LNCAP (cell line): Measurements from ENCODE around the gene ATXN7L1.

Experiments used
- CTCF ChIP-seq: fragments of 450-650 bp; IDR thresholded peaks from 2 replicates; pipeline ENCODE4 v1.5.1; 2017; ENCODE audit warnings: mild to moderate bottlenecking

Gene ATXN7L1

DNA sequence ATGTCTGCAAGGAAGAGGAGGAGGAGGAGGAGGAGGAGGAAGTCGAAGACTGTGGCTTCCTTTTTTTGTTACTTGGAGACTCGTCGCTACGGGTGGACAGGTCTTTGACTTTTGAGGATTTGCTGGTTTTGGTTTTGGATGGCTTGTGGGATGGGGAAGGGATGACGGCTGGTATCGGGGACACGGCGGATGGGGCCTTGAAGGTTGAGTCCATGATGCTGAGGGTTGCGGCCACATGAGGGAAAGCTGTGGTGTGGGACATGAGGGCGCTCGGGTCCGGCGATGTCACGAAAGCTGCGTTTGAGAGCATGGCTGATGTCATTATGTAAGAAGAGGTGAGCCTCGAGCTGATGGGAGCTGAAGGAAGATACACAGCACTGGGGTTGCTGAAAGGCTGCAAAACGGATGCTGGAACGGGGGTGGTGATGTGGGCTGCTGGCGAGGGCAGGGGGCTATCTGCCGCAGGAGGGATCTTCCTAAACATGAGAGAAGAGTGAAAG is 262.0 kb downstream of the ATXN7L1 start:
- no peak for TF ChIP-seq CTCF

DNA sequence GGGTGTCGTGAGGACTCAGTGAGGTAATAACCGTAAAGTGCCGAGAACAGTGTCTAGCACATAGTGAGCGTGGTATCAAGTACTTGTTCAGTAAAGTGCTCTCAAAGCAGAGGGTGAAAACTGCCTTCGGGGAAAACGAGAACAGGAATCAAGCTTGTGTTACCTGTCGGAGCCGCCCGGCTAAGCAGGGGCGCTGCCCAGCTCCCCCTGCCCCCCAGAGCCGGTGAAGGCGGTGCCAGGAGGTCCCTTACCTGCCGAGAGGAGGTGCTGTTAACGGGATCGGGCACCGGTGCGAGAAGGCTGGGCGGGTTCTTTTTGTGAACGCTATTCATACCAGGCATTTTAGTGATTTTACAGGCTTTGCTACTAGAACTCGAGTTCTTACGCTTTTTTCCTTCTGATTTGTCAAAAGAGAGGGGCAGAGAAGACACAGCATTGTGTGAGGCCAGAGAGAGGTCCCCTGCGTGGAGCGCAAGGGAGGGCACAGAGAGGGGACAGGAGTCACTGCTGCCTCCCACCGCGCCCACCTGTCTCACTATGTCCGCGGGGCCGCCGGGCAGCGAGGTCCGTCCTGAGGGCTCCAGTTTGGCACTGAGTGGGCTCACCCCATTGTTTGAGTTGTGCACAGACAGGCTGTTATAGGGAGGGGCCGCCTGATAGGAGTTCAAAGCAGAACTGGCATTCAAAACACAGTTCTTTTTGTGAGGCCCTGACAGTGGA is 262.6 kb downstream of the ATXN7L1 start:
- TF ChIP-seq CTCF, result no peak

- no peak for TF ChIP-seq CTCF
These were observed 263.6 kb downstream of the ATXN7L1 start for GRCh38 chr7:105612806-105613205.

DNA sequence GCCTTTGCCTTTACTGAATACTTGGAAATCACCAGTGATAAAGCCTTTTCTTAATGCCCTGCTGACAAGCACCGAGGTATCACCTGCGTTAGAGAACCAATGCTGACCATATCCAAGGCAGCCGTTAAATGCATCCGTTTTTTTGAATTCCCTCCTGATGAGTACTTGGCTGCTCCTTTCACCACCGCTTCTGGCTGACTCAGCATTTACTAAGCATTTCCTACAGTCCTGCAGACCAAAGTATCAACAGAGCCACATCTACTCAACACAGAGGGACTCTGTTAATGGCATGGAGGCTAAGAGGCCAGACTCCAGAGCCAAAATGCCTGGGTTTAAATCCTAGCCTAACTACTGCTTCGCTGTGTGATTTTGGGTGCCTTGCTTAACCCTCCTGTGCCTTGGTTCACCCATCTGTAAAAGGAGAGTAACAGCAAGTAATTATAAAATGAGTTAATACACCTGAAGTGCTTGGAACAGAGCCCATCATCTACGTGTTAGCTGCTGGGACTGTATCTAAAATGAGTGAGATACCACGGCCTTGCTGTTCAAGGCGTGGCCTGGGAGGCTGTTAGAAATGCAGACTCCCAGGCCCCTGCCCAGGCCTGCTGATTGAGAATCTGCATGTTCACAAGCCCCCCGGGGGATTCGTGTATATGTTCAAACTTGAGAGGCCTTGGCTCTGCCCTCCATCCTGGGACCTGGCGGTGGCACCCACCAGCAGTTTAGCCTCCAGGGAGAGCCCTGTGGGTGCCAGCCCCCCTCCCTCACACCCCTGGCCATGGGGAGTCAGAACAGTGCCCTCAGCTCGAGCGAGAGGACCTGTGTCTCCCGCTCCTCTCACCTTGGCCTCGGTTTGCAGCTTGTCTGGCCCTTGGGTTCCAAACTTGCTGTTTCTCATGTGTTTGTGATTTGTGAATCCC is 264.3 kb downstream of the ATXN7L1 start:
- no peak for TF ChIP-seq CTCF

DNA sequence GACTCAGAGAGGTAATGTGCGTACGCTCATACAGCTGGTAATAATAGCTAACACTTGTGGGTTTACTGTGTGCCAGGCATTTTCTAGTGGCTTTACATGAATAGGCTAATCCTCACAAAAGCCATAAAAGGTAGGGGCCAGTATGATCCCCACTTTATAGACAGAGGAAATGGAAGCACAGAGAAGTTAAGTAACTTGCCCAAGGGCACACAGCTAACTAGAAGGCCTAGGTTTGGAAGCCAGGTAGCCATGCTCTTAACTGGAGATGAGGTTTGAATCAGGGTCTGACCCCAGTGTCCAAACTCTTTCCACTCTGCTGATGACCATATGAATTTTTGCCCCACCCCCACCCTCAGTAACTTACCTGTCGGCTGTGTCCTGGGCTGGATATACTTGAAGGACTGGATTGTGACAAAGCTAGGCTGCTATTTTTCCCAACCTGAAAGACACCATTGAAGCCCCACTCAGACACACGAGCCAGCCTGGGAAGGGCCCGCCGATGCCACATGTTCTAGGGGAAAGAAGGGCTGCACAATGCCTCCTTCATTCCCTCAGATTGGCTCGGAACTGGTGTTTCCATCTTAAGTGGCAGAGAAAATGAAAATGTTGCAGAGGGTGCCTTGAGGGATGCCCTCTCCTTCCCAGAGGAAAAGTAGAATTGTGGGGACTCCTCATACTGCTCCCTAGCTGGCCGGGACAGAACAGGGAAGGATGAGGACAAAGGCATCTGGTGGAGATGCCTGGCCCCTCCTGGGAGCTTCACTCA is 266.1 kb downstream of the ATXN7L1 start:
- no peak for TF ChIP-seq CTCF

- TF ChIP-seq CTCF, result no peak
These were observed 273.8 kb downstream of the ATXN7L1 start for GRCh38 chr7:105602325-105603305.
